ENCODE measurements around the gene KCNQ4.

KCNQ4 gene

DNA sequence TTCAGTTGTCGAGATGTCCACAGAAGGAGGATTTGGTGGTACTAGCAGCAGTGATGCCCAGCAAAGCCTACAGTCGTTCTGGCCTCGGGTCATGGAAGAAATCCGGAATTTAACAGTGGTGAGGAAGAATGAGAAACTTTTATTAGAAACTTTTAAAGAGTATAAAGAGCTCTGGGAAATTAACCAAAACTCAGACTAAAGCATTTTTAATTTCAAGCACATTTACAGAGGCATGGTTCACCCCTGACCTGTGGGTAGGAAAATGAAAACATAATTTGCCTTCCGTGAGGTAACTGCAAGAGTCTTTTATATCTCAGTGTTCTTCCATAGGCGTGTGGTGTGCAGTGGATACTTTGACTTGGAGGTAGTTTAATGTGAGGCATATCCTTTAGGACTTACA lies 44.8 kb upstream of the KCNQ4 start:
- H3F3A ChIP-seq (ENCODE audit: insufficient read depth, low read length) = no peaks in the 10 kb centered on the region
- no peak overlapping the region for H3K9ac ChIP-seq (ENCODE audit: low read length)
- peaks cover 18% of the 10 kb centered on the region for H3K79me2 ChIP-seq (ENCODE audit: insufficient read depth, low read length)
- no peak overlapping the region for H3K27ac ChIP-seq (ENCODE audit: low read depth, low read length, poor library complexity, severe bottlenecking)
- no peaks in the 10 kb centered on the region for H4K20me1 ChIP-seq (ENCODE audit: insufficient read depth, low read length)
- H3K4me1 ChIP-seq (ENCODE audit: insufficient read depth, low read length, severe bottlenecking) = no peaks in the 10 kb centered on the region
- H3K9me2 ChIP-seq (ENCODE audit: low read depth, low read length) = no peaks in the 10 kb centered on the region
- H3K9me3 ChIP-seq (ENCODE audit: low read length) = no peaks in the 10 kb centered on the region
- no peak overlapping the region for H2AFZ ChIP-seq (ENCODE audit: low read length)
- no peak overlapping the region for H3K4me3 ChIP-seq (ENCODE audit: low read depth, low read length, poor library complexity, severe bottlenecking)
- TF ChIP-seq EZH2 (IDR thresholded peaks at IDR 0.05; ENCODE audit: borderline replicate concordance, low read length) = no peak
- TF ChIP-seq, protein P1, sequence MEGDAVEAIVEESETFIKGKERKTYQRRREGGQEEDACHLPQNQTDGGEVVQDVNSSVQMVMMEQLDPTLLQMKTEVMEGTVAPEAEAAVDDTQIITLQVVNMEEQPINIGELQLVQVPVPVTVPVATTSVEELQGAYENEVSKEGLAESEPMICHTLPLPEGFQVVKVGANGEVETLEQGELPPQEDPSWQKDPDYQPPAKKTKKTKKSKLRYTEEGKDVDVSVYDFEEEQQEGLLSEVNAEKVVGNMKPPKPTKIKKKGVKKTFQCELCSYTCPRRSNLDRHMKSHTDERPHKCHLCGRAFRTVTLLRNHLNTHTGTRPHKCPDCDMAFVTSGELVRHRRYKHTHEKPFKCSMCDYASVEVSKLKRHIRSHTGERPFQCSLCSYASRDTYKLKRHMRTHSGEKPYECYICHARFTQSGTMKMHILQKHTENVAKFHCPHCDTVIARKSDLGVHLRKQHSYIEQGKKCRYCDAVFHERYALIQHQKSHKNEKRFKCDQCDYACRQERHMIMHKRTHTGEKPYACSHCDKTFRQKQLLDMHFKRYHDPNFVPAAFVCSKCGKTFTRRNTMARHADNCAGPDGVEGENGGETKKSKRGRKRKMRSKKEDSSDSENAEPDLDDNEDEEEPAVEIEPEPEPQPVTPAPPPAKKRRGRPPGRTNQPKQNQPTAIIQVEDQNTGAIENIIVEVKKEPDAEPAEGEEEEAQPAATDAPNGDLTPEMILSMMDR (IDR thresholded peaks at IDR 0.05; ENCODE audit: low read length) = no peak
- no peak overlapping the region for H3K4me2 ChIP-seq (ENCODE audit: low read length)
- H3K36me3 ChIP-seq (ENCODE audit: insufficient read depth, low read length) = peaks cover 63% of the 10 kb centered on the region
- no peaks in the 10 kb centered on the region for H3K27me3 ChIP-seq (ENCODE audit: insufficient read depth, low read length)

- peaks cover 70% of the 10 kb centered on the region for H3K36me3 ChIP-seq (ENCODE audit: insufficient read depth, low read length)
These were observed 44.1 kb upstream of the KCNQ4 start for GRCh38 chr1:40739455-40740008.

GRCh38 chr1:40740039-40740996 lies 43.3 kb upstream of the KCNQ4 start:
- Histone ChIP-seq H3K9ac (ENCODE audit: low read length) (no peak overlapping the region), H3K4me3 (ENCODE audit: low read depth, low read length, poor library complexity, severe bottlenecking) (no peak overlapping the region), H4K20me1 (ENCODE audit: insufficient read depth, low read length) (no peaks in the 10 kb centered on the region), H3K4me1 (ENCODE audit: insufficient read depth, low read length, severe bottlenecking) (no peaks in the 10 kb centered on the region), H3K79me2 (ENCODE audit: insufficient read depth, low read length) (peaks cover 10% of the 10 kb centered on the region), H3K27me3 (ENCODE audit: insufficient read depth, low read length) (no peaks in the 10 kb centered on the region), H3K9me2 (ENCODE audit: low read depth, low read length) (no peaks in the 10 kb centered on the region), H3K36me3 (ENCODE audit: insufficient read depth, low read length) (peaks cover 76% of the 10 kb centered on the region), H3K27ac (ENCODE audit: low read depth, low read length, poor library complexity, severe bottlenecking) (no peak overlapping the region), H2AFZ (ENCODE audit: low read length) (no peak overlapping the region), H3K4me2 (ENCODE audit: low read length) (no peak overlapping the region), H3K9me3 (ENCODE audit: low read length) (no peaks in the 10 kb centered on the region), H3F3A (ENCODE audit: insufficient read depth, low read length) (no peaks in the 10 kb centered on the region)
- TF ChIP-seq, protein P1 (IDR thresholded peaks at IDR 0.05; ENCODE audit: low read length) = no peak
- TF ChIP-seq EZH2 (IDR thresholded peaks at IDR 0.05; ENCODE audit: borderline replicate concordance, low read length) = no peak

More at GRCh38 chr1:40739455-40740008, 44.1 kb upstream of the KCNQ4 start:
- no peak overlapping the region for H3K4me2 ChIP-seq (ENCODE audit: low read length)
- no peaks in the 10 kb centered on the region for H3K9me2 ChIP-seq (ENCODE audit: low read depth, low read length)
- no peak overlapping the region for H3K27ac ChIP-seq (ENCODE audit: low read depth, low read length, poor library complexity, severe bottlenecking)
- H3K9ac ChIP-seq (ENCODE audit: low read length) = no peak overlapping the region
- H3K79me2 ChIP-seq (ENCODE audit: insufficient read depth, low read length) = peaks cover 17% of the 10 kb centered on the region
- H2AFZ ChIP-seq (ENCODE audit: low read length) = no peak overlapping the region
- H3K4me3 ChIP-seq (ENCODE audit: low read depth, low read length, poor library complexity, severe bottlenecking) = no peak overlapping the region
- H3K4me1 ChIP-seq (ENCODE audit: insufficient read depth, low read length, severe bottlenecking) = no peaks in the 10 kb centered on the region
- TF ChIP-seq, protein P1 (IDR thresholded peaks at IDR 0.05; ENCODE audit: low read length) = no peak
- no peak for TF ChIP-seq EZH2 (IDR thresholded peaks at IDR 0.05; ENCODE audit: borderline replicate concordance, low read length)
- H3F3A ChIP-seq (ENCODE audit: insufficient read depth, low read length) = no peaks in the 10 kb centered on the region
- H4K20me1 ChIP-seq (ENCODE audit: insufficient read depth, low read length) = no peaks in the 10 kb centered on the region
- H3K27me3 ChIP-seq (ENCODE audit: insufficient read depth, low read length) = no peaks in the 10 kb centered on the region
- no peaks in the 10 kb centered on the region for H3K9me3 ChIP-seq (ENCODE audit: low read length)
